Common myeloid progenitor, CD34-positive (primary cell): ENCODE results near the gene IPCEF1.
A peak's percentile ranks its signal among the peaks of the same experiment; 100 is the strongest.

Experiments
- CTCF ChIA-PET: fragments of 350-600 bp; sonication (Branson Sonifier 250); formaldehyde crosslinking; loops from one replicate; lab custom pipeline; 2021; ENCODE audit warnings: antibody characterized with exemption; lab: Charles Lee
- POLR2A ChIA-PET: fragments of 350-600 bp; sonication (Branson Sonifier 250); formaldehyde crosslinking; loops from one replicate; lab custom pipeline; 2021; ENCODE audit warnings: antibody characterized with exemption; lab: Charles Lee
- DNase-seq, 3 donors: peaks; one replicate each; pipeline versions ENCODE4 v3.0.0 to v3.0.0-alpha.2; 2013
- H3K27ac ChIP-seq, 2 experiments: 1 replicate in 1 of 2; 2 replicates in 1 of 2; pipeline ENCODE4 v1.7.0; 2013; ENCODE audit warnings: inconsistent platforms in 2 of 2, low read length in 2 of 2, mild to moderate bottlenecking in 2 of 2, low read depth in 1 of 2, moderate library complexity in 1 of 2; ENCODE audit not compliant: severe bottlenecking in 2 of 2, insufficient read depth in 1 of 2, poor library complexity in 1 of 2
- H3K27me3 ChIP-seq, 5 experiments: replicated peaks in 2 of 5; 1 replicate in 3 of 5; 2 replicates in 2 of 5; pipeline versions ENCODE4 v1.6.1 to v1.7.0; 2013; ENCODE audit warnings: low read length in 4 of 5, mild to moderate bottlenecking in 2 of 5, moderate library complexity in 2 of 5, inconsistent platforms in 1 of 5; ENCODE audit not compliant: insufficient read depth in 5 of 5, control insufficient read depth in 4 of 5
- H3K36me3 ChIP-seq, 4 experiments: 1 replicate in 2 of 4; 2 replicates in 2 of 4; pipeline versions ENCODE4 v1.6.1 to v1.7.0; 2013; ENCODE audit warnings: low read length in 3 of 4, control low read depth in 1 of 4, mild to moderate bottlenecking in 1 of 4; ENCODE audit not compliant: control insufficient read depth in 4 of 4, insufficient read depth in 4 of 4
- H3K4me1 ChIP-seq, 4 experiments: 1 replicate in 3 of 4; 2 replicates in 1 of 4; pipeline versions ENCODE4 v1.6.1 to v1.7.1; 2013; ENCODE audit warnings: low read length in 3 of 4, mild to moderate bottlenecking in 3 of 4, control low read depth in 1 of 4, inconsistent platforms in 1 of 4, moderate library complexity in 1 of 4; ENCODE audit not compliant: control insufficient read depth in 4 of 4, insufficient read depth in 4 of 4; ENCODE audit errors: control extremely low read depth in 1 of 4
- H3K4me3 ChIP-seq, 7 experiments: 1 replicate in 4 of 7; 2 replicates in 3 of 7; pipeline versions ENCODE4 v1.5.1 to v1.7.0; 2013; ENCODE audit warnings: mild to moderate bottlenecking in 7 of 7, low read length in 6 of 7, moderate library complexity in 6 of 7, inconsistent platforms in 2 of 7, low read depth in 2 of 7, control low read depth in 1 of 7; ENCODE audit not compliant: insufficient read depth in 4 of 7, control insufficient read depth in 1 of 7; ENCODE audit errors: extremely low read depth in 1 of 7
- H3K9me3 ChIP-seq, 5 experiments: 1 replicate in 4 of 5; 2 replicates in 1 of 5; pipeline versions ENCODE4 v1.6.1 to v1.7.1; 2013; ENCODE audit warnings: low read length in 4 of 5, mild to moderate bottlenecking in 2 of 5, inconsistent platforms in 1 of 5, low read depth in 1 of 5, moderate library complexity in 1 of 5; ENCODE audit not compliant: control insufficient read depth in 4 of 5, insufficient read depth in 2 of 5; ENCODE audit errors: control extremely low read depth in 1 of 5
- WGBS: methylation state at CpG from one replicate; pipeline ENCODE4 v1.1.5; 2013; ENCODE audit not compliant: insufficient coverage; 5-methylcytosine and 5-hydroxymethylcytosine counted together

The IPCEF1 gene

GRCh38 chr6:154247119-154247861 lies 109.3 kb downstream of the IPCEF1 start:
- no peaks in the 10 kb centered on the region for H3K27me3 ChIP-seq
- H3K4me3 ChIP-seq = peak overlapping the region in 3 of 7 experiments; percentile 5 to 59 (median 31)
- DNase-seq = peak; percentile 21 to 64 (median 46)
- ChIA-PET POLR2A (no interaction called here), CTCF (interaction anchor here (0.8 to 1.8 kb wide), 3 partner anchors 10 to 29 kb away, joined by 3 to 6 read pairs (median 5); no protein-coding TSS in a partner anchor)
- no peaks in the 10 kb centered on the region for H3K9me3 ChIP-seq
- H3K36me3 ChIP-seq = no peaks in the 10 kb centered on the region
- no peak overlapping the region for H3K27ac ChIP-seq
- peaks cover 0 to 72% (median 12%) of the 10 kb centered on the region in 4 experiments for H3K4me1 ChIP-seq
- 10% methylated on average over 4 of the region's 12 CpGs for WGBS

- Histone ChIP-seq H3K27me3 (no peaks in the 10 kb centered on the region), H3K27ac (no peak overlapping the region), H3K36me3 (no peaks in the 10 kb centered on the region), H3K4me1 (peaks cover 0 to 70% (median 12%) of the 10 kb centered on the region in 4 experiments), H3K4me3 (peak overlapping the region in 1 of 7 experiments; percentile 59), H3K9me3 (no peaks in the 10 kb centered on the region)
- POLR2A ChIA-PET = no interaction called here
- WGBS = 81% methylated on average over 3 of the region's 7 CpGs
- CTCF ChIA-PET = interaction anchor here (0.8 to 1.7 kb wide), 2 partner anchors 10 to 30 kb away, joined by 3 to 6 read pairs; no protein-coding TSS in a partner anchor
- no peak for DNase-seq
Measured at GRCh38 chr6:154246723-154247118, 109.9 kb downstream of the IPCEF1 start.

- CTCF ChIA-PET = no interaction called here
- POLR2A ChIA-PET = no interaction called here
- WGBS = 73% methylated on average over 4 of the region's 5 CpGs
- Histone ChIP-seq H3K4me1 (peaks cover 0 to 62% (median 10%) of the 10 kb centered on the region in 4 experiments), H3K36me3 (no peaks in the 10 kb centered on the region), H3K4me3 (peak overlapping the region in 1 of 7 experiments; percentile 59), H3K27me3 (no peaks in the 10 kb centered on the region), H3K9me3 (no peaks in the 10 kb centered on the region), H3K27ac (no peak overlapping the region)
- no peak for DNase-seq
Measured at GRCh38 chr6:154245506-154245905, 111.1 kb downstream of the IPCEF1 start.

GRCh38 chr6:154243793-154244750 lies 112.5 kb downstream of the IPCEF1 start:
- no peak for DNase-seq
- Histone ChIP-seq H3K9me3 (no peaks in the 10 kb centered on the region), H3K36me3 (no peaks in the 10 kb centered on the region), H3K27ac (no peak overlapping the region), H3K4me1 (peaks cover 0 to 48% (median 6%) of the 10 kb centered on the region in 4 experiments), H3K4me3 (peak overlapping the region in 1 of 7 experiments; percentile 59), H3K27me3 (no peaks in the 10 kb centered on the region)
- ChIA-PET CTCF (interaction anchor here (1.0 to 1.1 kb wide), 2 partner anchors 18 to 66 kb away, joined by 3 read pairs; no protein-coding TSS in a partner anchor), POLR2A (no interaction called here)
- 93% methylated on average over 2 of the region's 6 CpGs for WGBS

- WGBS = 97% methylated on average over 13 of the region's 13 CpGs
- H3K27ac ChIP-seq = no peak overlapping the region
- POLR2A ChIA-PET = no interaction called here
- no peaks in the 10 kb centered on the region for H3K36me3 ChIP-seq
- no peaks in the 10 kb centered on the region for H3K9me3 ChIP-seq
- no peaks in the 10 kb centered on the region for H3K27me3 ChIP-seq
- no peak for DNase-seq
- no peak overlapping the region for H3K4me3 ChIP-seq
- CTCF ChIA-PET = no interaction called here
- H3K4me1 ChIP-seq = peaks cover 0 to 42% (median 5%) of the 10 kb centered on the region in 4 experiments
Measured at GRCh38 chr6:154242617-154243357, 113.8 kb downstream of the IPCEF1 start.

DNA sequence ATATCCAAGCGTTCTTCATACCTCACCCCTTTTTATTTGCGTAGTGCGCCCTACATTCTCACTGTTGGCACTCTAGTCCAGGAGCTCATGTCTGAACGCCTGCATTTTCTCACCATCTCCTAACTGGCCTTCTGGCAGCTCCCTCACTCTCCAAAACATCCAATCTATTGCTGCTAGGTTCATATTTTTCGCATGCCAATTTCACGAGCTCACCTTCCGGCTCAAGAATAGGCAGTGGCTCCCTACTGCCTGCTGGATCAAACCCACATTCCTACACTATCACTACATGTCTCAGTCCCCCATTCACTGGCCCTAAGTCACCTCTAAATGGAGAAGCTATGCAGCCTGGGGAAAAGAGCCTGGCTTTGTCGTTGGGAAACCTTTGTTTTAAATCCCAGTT lies 115.0 kb downstream of the IPCEF1 start:
- no peaks in the 10 kb centered on the region for H3K9me3 ChIP-seq
- no peak overlapping the region for H3K4me3 ChIP-seq
- ChIA-PET POLR2A (no interaction called here), CTCF (interaction anchor here (0.9 to 1.7 kb wide), 3 partner anchors 9 to 33 kb away, joined by 3 to 6 read pairs (median 3); no protein-coding TSS in a partner anchor)
- no peaks in the 10 kb centered on the region for H3K27me3 ChIP-seq
- H3K27ac ChIP-seq = no peak overlapping the region
- 93% methylated on average over 4 of the region's 8 CpGs for WGBS
- no peaks in the 10 kb centered on the region for H3K36me3 ChIP-seq
- peaks cover 0 to 30% (median 0%) of the 10 kb centered on the region in 4 experiments for H3K4me1 ChIP-seq
- DNase-seq = no peak
